OCI-LY1 (cell line): ENCODE data around the gene IGF1.
"Not testable (repeated sequence)": the region's sequence is repeated elsewhere in the genome, so short reads cannot be mapped to it uniquely, and the experiment has no call there.

Experiments used
- H2AFZ ChIP-seq: fragments of 200-600 bp; sonication (generic), shearing (Covaris generic); 2 replicates; pipeline ENCODE4 v1.6.0; 2014; ENCODE audit warnings: antibody characterized with exemption, mild to moderate bottlenecking, low read length
- H3F3A ChIP-seq: fragments of 200-600 bp; sonication (generic), shearing (Covaris generic); 2 replicates; pipeline ENCODE4 v1.6.0; 2014; ENCODE audit warnings: mild to moderate bottlenecking, antibody characterized with exemption, low read length, moderate library complexity; ENCODE audit not compliant: insufficient read depth
- H3K27ac ChIP-seq: fragments of 200-600 bp; sonication (generic); 2 replicates; pipeline ENCODE4 v1.5.1; 2014; ENCODE audit warnings: low read length, mixed run types, mild to moderate bottlenecking, low read depth; ENCODE audit not compliant: poor library complexity, severe bottlenecking
- H3K27me3 ChIP-seq: fragments of 200-600 bp; sonication (generic); 2 replicates; pipeline ENCODE4 v1.6.0; 2014; ENCODE audit warnings: antibody characterized with exemption, mild to moderate bottlenecking, low read length, moderate library complexity; ENCODE audit not compliant: insufficient read depth
- H3K36me3 ChIP-seq: fragments of 200-600 bp; sonication (generic); 2 replicates; pipeline ENCODE4 v1.6.1; 2014; ENCODE audit warnings: mild to moderate bottlenecking, antibody characterized with exemption, low read length, moderate library complexity, mixed read lengths; ENCODE audit not compliant: insufficient read depth
- H3K4me1 ChIP-seq: fragments of 200-600 bp; sonication (generic); 2 replicates; pipeline ENCODE4 v1.5.1; 2014; ENCODE audit warnings: mild to moderate bottlenecking, low read length, moderate library complexity; ENCODE audit not compliant: insufficient read depth, severe bottlenecking
- H3K4me2 ChIP-seq: fragments of 200-600 bp; sonication (generic), shearing (Covaris generic); 2 replicates; pipeline ENCODE4 v1.6.1; 2014; ENCODE audit warnings: low read length
- H3K4me3 ChIP-seq: fragments of 200-600 bp; sonication (generic); 2 replicates; pipeline ENCODE4 v1.5.1; 2014; ENCODE audit warnings: low read length, low read depth, mild to moderate bottlenecking, mixed read lengths; ENCODE audit not compliant: poor library complexity, severe bottlenecking
- H3K79me2 ChIP-seq: fragments of 200-600 bp; shearing (Covaris generic); 2 replicates; pipeline ENCODE4 v1.6.1; 2016; ENCODE audit warnings: mixed run types, low read length, mixed read lengths; ENCODE audit not compliant: insufficient read depth
- H3K9ac ChIP-seq: fragments of 200-600 bp; sonication (generic), shearing (Covaris generic); 2 replicates; pipeline ENCODE4 v1.6.1; 2014; ENCODE audit warnings: mild to moderate bottlenecking, low read length, mixed read lengths
- H3K9me2 ChIP-seq: fragments of 200-600 bp; sonication (generic), shearing (Covaris generic); 2 replicates; pipeline ENCODE4 v1.6.1; 2014; ENCODE audit warnings: low read depth, mild to moderate bottlenecking, low read length, mixed read lengths
- H3K9me3 ChIP-seq: fragments of 200-600 bp; shearing (Covaris generic); 2 replicates; pipeline ENCODE4 v1.6.1; 2014; ENCODE audit warnings: low read length, mixed read lengths
- H4K20me1 ChIP-seq: fragments of 200-600 bp; sonication (generic), shearing (Covaris generic); 2 replicates; pipeline ENCODE4 v1.6.0; 2016; ENCODE audit warnings: mild to moderate bottlenecking, low read length; ENCODE audit not compliant: insufficient read depth
- CTCF ChIP-seq: fragments of 200-600 bp; sonication (generic), shearing (Covaris generic); IDR thresholded peaks from 2 replicates; pipeline ENCODE4 v1.5.1; 2017; ENCODE audit warnings: mild to moderate bottlenecking, antibody characterized with exemption, low read length, moderate library complexity, mixed read lengths
- EZH2 ChIP-seq: fragments of 200-600 bp; sonication (generic), shearing (Covaris generic); IDR thresholded peaks from 2 replicates; pipeline ENCODE4 v1.8.0; 2017; ENCODE audit warnings: borderline replicate concordance, mixed run types, mild to moderate bottlenecking, antibody characterized with exemption, low read length, moderate library complexity, mixed read lengths

The IGF1 gene

GRCh38 chr12:102356690-102357089 lies 123.7 kb downstream of the IGF1 start:
- no peaks in the 10 kb centered on the region for H3K4me1 ChIP-seq
- no peaks in the 10 kb centered on the region for H3K79me2 ChIP-seq
- H2AFZ ChIP-seq: no peak overlapping the region
- H3F3A ChIP-seq: no peaks in the 10 kb centered on the region
- no peak overlapping the region for H3K4me3 ChIP-seq
- no peak overlapping the region for H3K9ac ChIP-seq
- no peaks in the 10 kb centered on the region for H3K36me3 ChIP-seq
- no peak overlapping the region for H3K27ac ChIP-seq
- H4K20me1 ChIP-seq: no peaks in the 10 kb centered on the region
- no peak for TF ChIP-seq CTCF
- TF ChIP-seq EZH2: no peak
- H3K4me2 ChIP-seq: no peak overlapping the region
- H3K9me3 ChIP-seq: no peaks in the 10 kb centered on the region
- no peaks in the 10 kb centered on the region for H3K9me2 ChIP-seq
- H3K27me3 ChIP-seq: no peaks in the 10 kb centered on the region

- not testable (repeated sequence) for H3K27me3 ChIP-seq, H3K9ac ChIP-seq, H4K20me1 ChIP-seq, H3K9me2 ChIP-seq, H3K4me3 ChIP-seq, H3K9me3 ChIP-seq, H3K36me3 ChIP-seq, H3K4me1 ChIP-seq, H3K79me2 ChIP-seq, H2AFZ ChIP-seq, H3F3A ChIP-seq, H3K4me2 ChIP-seq, H3K27ac ChIP-seq
Observed at GRCh38 chr12:102354281-102354680, 126.1 kb downstream of the IGF1 start.

- no peaks in the 10 kb centered on the region for H4K20me1 ChIP-seq
- H3K27ac ChIP-seq: no peak overlapping the region
- H3K9ac ChIP-seq: no peak overlapping the region
- H3K9me3 ChIP-seq: no peaks in the 10 kb centered on the region
- H3K27me3 ChIP-seq: no peaks in the 10 kb centered on the region
- TF ChIP-seq CTCF (no peak), EZH2 (no peak)
- no peaks in the 10 kb centered on the region for H3F3A ChIP-seq
- H3K36me3 ChIP-seq: no peaks in the 10 kb centered on the region
- H3K4me2 ChIP-seq: no peak overlapping the region
- no peaks in the 10 kb centered on the region for H3K4me1 ChIP-seq
- H3K9me2 ChIP-seq: no peaks in the 10 kb centered on the region
- no peaks in the 10 kb centered on the region for H3K79me2 ChIP-seq
- no peak overlapping the region for H2AFZ ChIP-seq
- H3K4me3 ChIP-seq: no peak overlapping the region
Observed at GRCh38 chr12:102351322-102351721, 129.0 kb downstream of the IGF1 start.

GRCh38 chr12:102350070-102350469 lies 130.3 kb downstream of the IGF1 start:
- Histone ChIP-seq H3K36me3 (no peaks in the 10 kb centered on the region), H3K9ac (no peak overlapping the region), H3K4me3 (no peak overlapping the region), H4K20me1 (no peaks in the 10 kb centered on the region), H3F3A (no peaks in the 10 kb centered on the region), H2AFZ (no peak overlapping the region), H3K27ac (no peak overlapping the region), H3K4me1 (no peaks in the 10 kb centered on the region), H3K79me2 (no peaks in the 10 kb centered on the region), H3K9me3 (no peaks in the 10 kb centered on the region), H3K9me2 (no peaks in the 10 kb centered on the region), H3K4me2 (no peak overlapping the region), H3K27me3 (no peaks in the 10 kb centered on the region)
- TF ChIP-seq EZH2 (no peak), CTCF (no peak)
